GM10248 (cell line): ENCODE measurements around the gene TXNDC17.
"Not testable (repeated sequence)": the region's sequence is repeated elsewhere in the genome, so short reads cannot be mapped to it uniquely, and the experiment has no call there.

ENCODE experiments used
- CTCF ChIA-PET: fragments of 300-600 bp; sonication (Branson Sonifier 250); formaldehyde crosslinking; extraction: SDS; loops from one replicate; lab custom pipeline; 2021; ENCODE audit warnings: antibody characterized with exemption; lab: Yijun Ruan, JAX
- POLR2A ChIA-PET: fragments of 350-650 bp; sonication (Branson Sonifier 250); formaldehyde crosslinking; extraction: SDS; loops from one replicate; lab custom pipeline; 2020; ENCODE audit warnings: antibody characterized with exemption; lab: Yijun Ruan, JAX
- DNase-seq: peaks from one replicate; pipeline ENCODE4 v3.0.0; 2012; ENCODE audit errors: extremely low spot score
- TF ChIP-seq, protein P1 (sequence below): IDR thresholded peaks from 2 replicates; pipeline ENCODE4 v1.5.1; 2012; ENCODE audit warnings: mild to moderate bottlenecking, low read depth; ENCODE audit errors: extremely low read depth, missing control alignments, control extremely low read depth

The TXNDC17 gene

DNA sequence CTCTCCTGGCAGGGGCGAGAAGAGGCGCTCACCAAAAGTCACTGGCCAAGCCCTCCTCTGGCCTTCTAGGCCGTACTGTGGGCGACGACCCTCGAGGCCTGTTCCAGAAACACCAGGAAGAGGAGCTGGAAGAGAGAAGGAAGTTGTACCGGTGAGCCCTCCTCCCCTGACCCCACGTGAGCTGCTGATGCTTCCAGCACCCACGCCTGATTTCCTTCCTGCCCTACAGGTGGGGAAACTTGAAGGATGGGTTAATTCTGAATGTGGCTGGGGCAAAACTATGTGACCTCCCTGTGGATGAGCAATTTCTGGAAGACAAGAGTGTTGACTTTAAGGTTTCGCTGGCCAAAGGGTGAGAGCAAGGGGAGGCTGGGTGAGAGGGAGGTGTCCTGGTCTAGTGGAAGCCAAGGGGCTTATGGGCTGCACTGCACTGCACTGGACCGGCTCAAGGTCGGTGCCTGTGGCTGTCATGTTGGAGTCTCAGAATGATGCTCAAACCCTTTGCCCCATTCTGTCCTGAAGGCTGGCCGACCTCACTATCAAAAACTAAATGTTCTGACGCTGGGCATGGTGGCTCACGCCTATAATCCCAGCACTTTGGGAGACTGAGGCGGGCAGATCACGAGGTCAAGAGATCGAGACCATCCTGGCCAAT is 16.9 kb downstream of the TXNDC17 start:
- ChIA-PET CTCF (interaction anchor here (1.5 kb wide), 1 partner anchor 9 kb away, joined by 5 read pairs; no protein-coding TSS in a partner anchor), POLR2A (no interaction called here)
- TF ChIP-seq, protein P1, sequence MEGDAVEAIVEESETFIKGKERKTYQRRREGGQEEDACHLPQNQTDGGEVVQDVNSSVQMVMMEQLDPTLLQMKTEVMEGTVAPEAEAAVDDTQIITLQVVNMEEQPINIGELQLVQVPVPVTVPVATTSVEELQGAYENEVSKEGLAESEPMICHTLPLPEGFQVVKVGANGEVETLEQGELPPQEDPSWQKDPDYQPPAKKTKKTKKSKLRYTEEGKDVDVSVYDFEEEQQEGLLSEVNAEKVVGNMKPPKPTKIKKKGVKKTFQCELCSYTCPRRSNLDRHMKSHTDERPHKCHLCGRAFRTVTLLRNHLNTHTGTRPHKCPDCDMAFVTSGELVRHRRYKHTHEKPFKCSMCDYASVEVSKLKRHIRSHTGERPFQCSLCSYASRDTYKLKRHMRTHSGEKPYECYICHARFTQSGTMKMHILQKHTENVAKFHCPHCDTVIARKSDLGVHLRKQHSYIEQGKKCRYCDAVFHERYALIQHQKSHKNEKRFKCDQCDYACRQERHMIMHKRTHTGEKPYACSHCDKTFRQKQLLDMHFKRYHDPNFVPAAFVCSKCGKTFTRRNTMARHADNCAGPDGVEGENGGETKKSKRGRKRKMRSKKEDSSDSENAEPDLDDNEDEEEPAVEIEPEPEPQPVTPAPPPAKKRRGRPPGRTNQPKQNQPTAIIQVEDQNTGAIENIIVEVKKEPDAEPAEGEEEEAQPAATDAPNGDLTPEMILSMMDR: no peak
- no peak for DNase-seq

DNA sequence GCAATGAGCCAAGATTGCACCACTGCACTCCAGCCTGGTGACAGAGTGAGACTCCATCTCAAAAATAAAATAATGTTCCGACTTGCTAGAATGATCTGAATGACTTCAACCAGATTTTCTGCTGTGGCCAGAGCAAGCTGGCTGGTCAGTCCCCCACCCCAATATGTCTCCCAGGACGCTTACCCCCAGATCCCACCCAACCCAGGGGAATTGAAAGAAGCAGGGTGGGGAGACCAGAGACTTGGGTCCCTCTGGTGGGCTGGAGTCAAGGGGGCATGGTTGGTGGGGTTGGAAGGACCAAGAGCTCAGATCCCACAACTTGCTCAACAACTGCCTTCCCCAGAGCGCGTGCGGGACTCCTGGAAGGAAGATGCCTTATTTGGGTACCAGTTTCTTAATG is 17.6 kb downstream of the TXNDC17 start:
- DNase-seq, CTCF ChIA-PET, POLR2A ChIA-PET: not testable (repeated sequence)

DNA sequence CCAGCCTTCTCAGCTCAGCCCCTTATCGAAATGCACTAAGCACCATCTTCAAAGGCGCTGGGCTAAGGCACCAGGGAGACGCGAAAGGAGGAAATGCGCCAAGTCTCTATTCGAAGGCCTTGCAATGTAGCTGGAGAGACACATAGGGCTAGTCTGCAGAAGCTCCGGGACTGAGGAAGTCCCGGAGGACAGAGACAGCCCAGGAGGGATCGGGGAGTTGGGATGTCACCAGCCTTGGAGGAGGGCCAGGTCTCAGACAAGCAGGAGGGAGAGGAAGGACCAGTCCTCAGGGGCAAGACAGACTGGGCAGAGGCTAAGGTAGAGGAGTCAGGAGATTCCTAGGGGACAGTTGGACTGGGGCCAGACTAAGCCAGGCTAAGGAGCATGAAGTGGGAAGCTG is 19.2 kb downstream of the TXNDC17 start:
- no peak for DNase-seq
- ChIA-PET POLR2A (no interaction called here), CTCF (interaction anchor here (1.3 kb wide), 1 partner anchor 12 kb away, joined by 5 read pairs; no protein-coding TSS in a partner anchor)
- TF ChIP-seq, protein P1: no peak

DNA sequence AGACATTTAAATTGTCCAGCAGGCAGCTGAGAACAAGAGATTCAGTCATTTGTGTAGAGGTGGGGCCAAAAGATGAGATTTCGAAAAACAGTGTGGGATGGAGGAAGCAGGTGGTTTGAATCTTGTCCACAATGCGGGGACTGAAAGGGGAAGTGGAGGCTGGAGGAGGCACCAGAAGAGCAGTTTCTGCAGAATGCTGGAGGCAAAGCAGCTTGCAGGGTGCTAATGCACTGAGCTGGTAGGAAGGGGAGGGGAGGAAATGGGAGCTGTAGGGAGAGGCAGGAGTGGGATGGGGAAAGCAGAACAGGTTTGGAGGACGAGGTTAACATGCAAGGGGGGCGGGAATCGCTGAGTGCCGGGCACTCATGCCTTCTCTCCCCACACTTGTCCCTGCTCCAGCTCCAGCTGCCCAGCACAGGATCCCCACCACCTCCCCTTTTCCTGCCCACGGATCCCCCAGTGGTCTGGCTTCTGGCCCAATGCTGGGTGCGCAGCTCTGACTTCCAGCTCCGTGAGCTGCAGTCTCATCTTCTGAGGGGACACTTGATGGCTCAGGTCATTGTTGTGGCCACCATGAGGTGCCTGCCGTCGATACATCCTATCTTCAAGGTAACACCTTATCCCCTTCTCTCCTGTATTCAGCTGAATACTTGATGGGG is 20.1 kb downstream of the TXNDC17 start:
- peak; percentile 65 for DNase-seq
- POLR2A ChIA-PET: no interaction called here
- CTCF ChIA-PET: interaction anchor here (0.7 to 2.3 kb wide), 5 partner anchors 9 to 344 kb away, joined by 3 to 6 read pairs (median 3); no protein-coding TSS in a partner anchor
- TF ChIP-seq, protein P1: no peak

GRCh38 chr17:6661464-6661848 is 20.6 kb downstream of the TXNDC17 start:
- POLR2A ChIA-PET: no interaction called here
- peak; percentile 11 for DNase-seq
- TF ChIP-seq, protein P1: no peak
- CTCF ChIA-PET: interaction anchor here (0.7 to 2.3 kb wide), 5 partner anchors 9 to 343 kb away, joined by 3 to 6 read pairs (median 3); no protein-coding TSS in a partner anchor

DNA sequence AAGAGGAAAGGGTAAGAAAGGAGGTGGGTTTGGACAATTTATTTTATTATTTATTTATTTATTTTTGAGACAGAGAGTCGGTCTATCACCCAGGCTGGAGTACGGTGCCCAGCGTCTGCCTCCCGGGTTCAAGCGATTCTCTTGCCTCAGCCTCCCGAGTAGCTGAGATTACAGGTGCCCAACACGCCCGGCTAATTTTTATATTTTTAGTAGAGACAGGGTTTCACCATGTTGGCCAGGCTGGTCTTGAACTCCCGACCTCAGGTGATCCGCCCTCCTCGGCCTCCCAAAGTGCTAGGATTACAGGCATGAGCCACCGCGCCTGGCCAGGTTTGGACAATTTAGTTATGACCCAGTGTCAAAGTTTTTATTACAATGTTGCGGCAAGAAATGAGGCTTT is 22.3 kb downstream of the TXNDC17 start:
- POLR2A ChIA-PET, DNase-seq: not testable (repeated sequence)
- CTCF ChIA-PET: interaction anchor here (1.5 to 1.6 kb wide), 2 partner anchors 14 to 180 kb away, joined by 3 to 6 read pairs; no protein-coding TSS in a partner anchor

DNA sequence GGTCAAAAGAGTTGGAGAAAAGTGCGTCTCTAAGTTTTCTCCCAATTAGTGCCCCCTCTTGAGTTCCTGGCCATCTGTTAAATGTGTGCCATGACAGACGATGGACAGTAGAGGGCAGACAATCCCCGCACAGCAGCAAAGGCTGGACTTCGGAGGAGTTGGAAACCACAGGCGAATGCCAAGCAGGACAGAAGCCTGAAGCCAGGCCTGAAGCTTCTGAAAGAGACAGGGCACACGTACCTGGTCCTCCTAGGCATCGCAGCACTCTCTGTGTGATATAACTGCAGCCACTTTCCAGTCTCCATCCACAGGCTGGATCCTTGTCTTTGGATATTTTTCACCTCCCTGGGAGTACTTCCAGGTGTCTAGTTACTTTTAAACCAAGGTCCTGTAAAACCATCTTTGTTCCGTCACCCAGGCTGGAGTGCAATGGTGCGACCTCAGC is 25.2 kb downstream of the TXNDC17 start:
- ChIA-PET CTCF (interaction anchor here (0.7 to 2.6 kb wide), 22 partner anchors 9 to 359 kb away, joined by 3 to 26 read pairs (median 4); no protein-coding TSS in a partner anchor), POLR2A (no interaction called here)
- TF ChIP-seq, protein P1: peak; percentile 97
- peak; percentile 79 for DNase-seq
